Right renal pelvis (tissue), 4 donors: ENCODE results near the gene ORAI2. TPM values are rescaled to one million over a fixed set of nuclear protein-coding genes. Genes with fewer than 3 reads are reported as not detected.
A peak's percentile ranks its signal among the peaks of the same experiment; 100 is the strongest.
"Not testable (repeated sequence)": the region's sequence is repeated elsewhere in the genome, so short reads cannot be mapped to it uniquely, and the experiment has no call there.

Experiments
- DNase-seq, 4 donors: peaks; one replicate each; pipeline ENCODE4 v3.0.0-alpha.2; 2013; ENCODE audit warnings: low read depth in 4 of 4, low spot score in 3 of 4, missing footprints in 1 of 4
- polyA plus RNA-seq, 4 donors: library from polyadenylated mRNA; unstranded; fragments of 120-200 nt; gene quantifications; one replicate each; pipeline ENCODE4 v1.2.1, GENCODE V29; 2013; ENCODE audit not compliant: insufficient read length in 4 of 4

ORAI2 gene
- polyA plus RNA-seq, 4 donors: 19.6 to 29.8 (median 21.4) TPM

DNA sequence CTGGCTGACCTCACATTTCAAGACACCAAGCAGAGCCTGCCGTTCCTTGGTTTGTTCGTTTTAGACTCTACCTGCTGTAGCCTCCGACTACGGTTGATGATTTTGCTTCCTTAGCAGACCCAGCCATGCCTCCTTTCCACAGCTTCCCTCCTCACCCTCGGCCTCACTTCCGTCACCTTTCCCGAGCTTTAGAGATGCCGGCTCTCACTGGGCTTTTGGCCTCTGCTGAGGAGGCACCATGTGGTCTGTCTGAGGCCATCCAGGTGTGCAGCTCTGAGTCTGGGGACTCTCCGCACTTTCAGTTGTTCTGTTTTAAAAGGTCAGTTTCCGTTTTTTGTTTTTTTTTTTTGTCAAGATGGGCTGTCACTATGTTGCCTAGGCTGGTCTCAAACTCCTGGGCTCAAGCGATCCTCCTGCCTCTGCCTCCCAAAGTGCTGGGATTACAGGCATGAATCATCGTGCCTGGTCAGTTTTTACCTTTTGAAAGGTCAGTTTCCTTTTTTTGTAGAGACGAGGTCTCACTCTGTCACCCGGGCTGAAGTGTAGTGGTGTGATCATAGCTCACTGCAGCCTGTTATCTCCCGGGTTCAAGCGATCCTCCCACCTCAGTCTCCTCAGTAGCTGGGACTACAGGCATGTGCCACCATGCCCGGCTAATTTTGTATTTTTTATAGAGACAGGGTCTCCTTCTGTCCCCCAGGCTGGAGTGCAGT, 11.7 kb downstream of the ORAI2 start:
- no peak for DNase-seq

DNA sequence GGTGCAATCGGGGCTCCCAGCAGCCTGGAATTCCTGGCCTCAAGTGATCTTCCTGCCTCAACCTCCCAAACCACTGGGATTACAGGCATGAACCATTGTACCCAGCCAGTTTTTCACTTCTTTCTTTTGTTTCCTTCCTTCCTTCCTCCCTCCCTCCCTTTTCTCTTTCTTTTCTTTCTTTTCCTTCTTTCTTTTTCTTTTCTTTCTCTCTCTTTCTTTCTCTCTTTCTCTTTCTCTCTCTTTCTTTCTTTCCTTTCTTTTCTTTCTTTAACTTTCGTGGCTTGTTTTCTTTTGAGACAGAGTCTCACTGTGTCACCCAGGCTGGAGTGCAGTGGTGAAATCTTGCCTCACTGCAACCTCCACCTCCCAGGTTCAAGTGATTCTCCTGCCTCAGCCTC, 12.3 kb downstream of the ORAI2 start:
- no peak for DNase-seq

- no peak for DNase-seq
Measured at GRCh38 chr7:102446387-102447156, 13.2 kb downstream of the ORAI2 start.

DNA sequence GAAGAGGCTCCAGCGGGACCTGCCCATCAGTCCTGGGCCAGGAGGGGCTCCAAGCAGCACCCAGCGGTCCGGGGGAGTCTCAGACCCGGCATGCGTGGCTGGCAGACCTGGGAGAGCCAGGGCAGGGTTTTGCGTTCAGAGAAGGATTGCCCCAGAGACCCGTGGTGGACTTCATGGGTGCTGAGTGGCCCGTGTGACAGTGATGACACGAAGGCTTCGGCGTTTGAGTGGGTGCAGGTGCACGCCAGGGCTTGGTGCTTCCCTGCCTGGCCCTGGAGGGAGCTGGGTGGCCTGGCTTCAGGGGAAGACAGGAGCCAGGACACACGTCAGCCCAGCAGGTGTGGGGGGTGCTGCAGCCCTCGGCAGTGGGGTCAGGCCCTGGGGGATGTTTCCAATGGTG, 13.9 kb downstream of the ORAI2 start:
- DNase-seq: no peak

- DNase-seq: no peak
Measured at GRCh38 chr7:102449136-102449535, 15.8 kb downstream of the ORAI2 start.

DNA sequence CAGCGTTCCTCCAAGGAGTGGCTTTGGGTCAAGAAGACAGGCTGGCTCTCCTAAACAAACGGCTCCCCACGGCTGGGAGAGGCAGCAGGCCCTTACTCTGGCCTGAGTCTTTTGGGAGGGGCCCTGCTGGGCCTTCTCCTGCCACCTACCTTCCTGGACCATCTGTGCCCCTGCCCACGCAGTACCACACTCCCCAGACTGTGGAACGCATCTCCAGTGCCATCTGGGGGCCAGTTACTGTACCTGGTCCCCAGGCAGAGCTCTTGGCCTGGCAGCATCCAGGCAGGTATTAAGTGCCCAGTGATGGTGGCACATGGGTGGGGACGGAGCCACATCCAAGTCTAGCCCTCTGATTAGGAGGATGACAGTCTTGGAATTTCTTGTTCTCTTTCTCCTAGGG, 16.9 kb downstream of the ORAI2 start:
- no peak for DNase-seq

DNA sequence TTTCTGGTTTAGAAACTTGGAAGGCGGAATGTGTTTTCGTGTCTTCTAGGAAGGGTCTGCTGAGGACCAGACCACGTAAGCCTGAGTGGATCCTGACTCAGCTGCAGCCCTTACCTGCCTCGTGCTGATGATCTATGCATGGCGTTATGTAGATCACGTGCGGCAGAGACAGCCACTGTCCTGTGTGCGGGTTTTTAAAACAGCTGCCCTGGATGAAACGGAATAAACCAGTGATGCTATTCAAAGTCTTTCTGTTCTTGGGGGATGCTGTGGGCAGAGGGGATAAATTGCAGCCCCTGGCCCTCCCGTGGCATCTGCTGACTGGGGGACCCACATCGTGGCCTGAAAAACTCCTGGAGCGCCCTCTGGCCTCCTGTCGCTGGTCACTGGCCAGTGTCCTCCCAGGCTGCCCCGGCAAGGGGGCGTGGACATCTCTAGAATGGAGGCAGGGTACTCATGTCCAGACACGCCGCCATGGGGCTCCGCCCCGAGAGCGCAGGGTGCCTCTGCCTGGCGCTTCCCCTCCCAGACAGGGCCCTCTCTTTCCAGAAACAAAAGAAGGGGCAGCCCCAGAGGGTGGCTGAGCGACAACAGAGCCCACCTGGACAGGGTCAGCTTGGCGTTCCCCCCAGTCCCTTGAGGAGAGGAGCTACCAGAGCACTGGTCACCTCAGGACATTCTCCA, 18.1 kb downstream of the ORAI2 start:
- no peak for DNase-seq

DNA sequence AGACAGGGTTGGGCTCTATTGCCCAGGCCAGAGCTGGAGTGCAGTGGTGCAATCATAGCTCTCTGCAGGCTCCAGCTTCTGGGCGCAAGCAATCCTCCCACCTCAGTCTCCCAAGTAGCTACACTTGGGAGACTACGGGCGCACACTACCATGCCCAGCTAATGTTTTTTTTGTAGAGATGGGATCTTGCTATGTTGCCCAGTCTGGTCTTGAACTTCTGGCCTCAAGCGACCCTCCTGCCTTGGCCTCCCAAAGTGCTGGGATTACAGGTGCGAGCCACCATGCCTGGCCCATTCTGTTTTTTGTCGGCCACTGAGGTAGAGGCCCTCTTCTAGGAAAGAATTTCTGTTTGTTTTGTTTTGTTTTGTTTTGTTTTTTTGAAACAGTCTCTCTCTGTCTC, 19.1 kb downstream of the ORAI2 start:
- no peak for DNase-seq

- no peak for DNase-seq
Measured at GRCh38 chr7:102453319-102453718, 19.9 kb downstream of the ORAI2 start.

DNA sequence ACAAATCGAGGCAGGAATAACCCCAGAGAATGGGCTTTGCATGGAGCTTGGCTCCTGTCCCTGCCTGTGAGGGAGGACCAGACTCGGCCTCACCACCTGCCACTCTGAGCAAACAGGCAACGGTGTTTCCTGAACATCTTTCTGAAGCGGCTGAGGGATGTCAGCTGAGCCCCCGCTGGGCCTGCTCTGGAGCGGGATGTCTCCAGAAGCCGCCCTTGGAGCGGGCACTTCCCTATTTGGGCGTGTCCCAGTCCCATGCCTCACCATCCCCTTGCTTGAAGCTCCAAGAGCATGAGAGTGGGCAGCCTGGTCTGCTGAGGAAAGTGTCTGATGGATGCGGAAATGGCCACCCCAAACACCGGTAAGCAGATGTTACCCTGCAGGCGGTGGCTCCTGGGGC, 21.1 kb downstream of the ORAI2 start:
- DNase-seq: no peak

GRCh38 chr7:102454932-102455331, 21.6 kb downstream of the ORAI2 start:
- DNase-seq: not testable (repeated sequence)

DNA sequence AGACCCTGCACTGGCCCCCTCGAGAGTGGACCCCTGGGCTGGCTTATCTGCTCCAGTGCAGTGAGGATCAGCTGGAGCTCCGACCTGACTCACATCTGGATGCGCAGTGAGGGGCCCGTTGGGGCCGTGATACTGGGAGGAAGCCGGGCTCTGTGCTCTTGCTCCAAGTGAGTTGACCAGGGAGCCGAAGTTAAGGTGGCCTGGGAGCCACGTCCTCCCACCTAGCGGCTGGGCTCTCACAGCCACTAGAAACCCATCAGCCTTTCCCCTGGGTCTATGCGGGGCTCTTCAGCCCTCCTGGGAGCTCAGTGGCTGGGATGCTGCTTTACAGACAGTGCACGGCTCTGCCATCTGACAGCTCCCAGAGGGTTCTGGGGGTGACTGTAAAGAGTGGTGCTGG, 22.2 kb downstream of the ORAI2 start:
- DNase-seq: no peak

DNA sequence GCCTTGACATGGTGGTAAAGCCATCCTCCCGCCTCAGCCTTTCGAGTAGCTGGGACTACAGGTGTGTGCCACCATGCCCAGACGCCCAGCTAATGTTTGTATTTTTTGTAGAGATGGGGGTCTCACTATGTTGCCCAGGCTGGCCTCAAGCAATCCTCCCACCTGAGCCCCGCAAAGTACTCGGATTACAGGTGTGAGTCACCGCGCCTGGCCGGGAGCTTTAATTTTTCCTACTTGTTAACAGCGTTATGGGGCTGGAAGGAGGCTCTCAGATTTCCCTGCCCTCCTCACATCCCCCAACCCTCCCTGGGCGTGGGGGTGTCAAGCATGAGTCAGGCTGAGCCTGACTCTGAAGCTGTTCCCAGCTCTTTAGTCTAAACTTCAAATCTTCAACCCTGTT, 23.0 kb downstream of the ORAI2 start:
- no peak for DNase-seq

GRCh38 chr7:102457352-102457924, 24.1 kb downstream of the ORAI2 start:
- DNase-seq: no peak

GRCh38 chr7:102459221-102459844, 26.0 kb downstream of the ORAI2 start:
- DNase-seq: no peak

DNA sequence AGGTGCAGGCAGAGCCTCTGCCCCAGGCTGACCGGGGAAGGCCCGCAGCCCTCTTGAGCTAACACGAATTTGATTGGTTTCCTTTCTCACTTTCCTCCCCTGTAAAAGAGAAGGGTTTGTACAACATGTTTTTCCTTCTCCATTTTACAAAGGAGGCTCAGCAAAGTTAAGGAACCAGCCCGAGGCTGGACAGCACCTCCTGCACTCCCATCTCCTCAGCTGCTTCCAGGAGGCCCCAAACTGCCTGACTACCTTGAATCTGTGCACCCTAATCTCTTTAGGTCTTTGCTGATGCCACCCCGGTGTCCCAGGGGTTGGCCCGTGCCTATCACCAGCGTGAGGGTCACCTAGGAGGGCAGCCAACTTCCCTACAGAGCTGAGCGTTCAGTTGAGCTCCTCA, 27.1 kb downstream of the ORAI2 start:
- no peak for DNase-seq

DNA sequence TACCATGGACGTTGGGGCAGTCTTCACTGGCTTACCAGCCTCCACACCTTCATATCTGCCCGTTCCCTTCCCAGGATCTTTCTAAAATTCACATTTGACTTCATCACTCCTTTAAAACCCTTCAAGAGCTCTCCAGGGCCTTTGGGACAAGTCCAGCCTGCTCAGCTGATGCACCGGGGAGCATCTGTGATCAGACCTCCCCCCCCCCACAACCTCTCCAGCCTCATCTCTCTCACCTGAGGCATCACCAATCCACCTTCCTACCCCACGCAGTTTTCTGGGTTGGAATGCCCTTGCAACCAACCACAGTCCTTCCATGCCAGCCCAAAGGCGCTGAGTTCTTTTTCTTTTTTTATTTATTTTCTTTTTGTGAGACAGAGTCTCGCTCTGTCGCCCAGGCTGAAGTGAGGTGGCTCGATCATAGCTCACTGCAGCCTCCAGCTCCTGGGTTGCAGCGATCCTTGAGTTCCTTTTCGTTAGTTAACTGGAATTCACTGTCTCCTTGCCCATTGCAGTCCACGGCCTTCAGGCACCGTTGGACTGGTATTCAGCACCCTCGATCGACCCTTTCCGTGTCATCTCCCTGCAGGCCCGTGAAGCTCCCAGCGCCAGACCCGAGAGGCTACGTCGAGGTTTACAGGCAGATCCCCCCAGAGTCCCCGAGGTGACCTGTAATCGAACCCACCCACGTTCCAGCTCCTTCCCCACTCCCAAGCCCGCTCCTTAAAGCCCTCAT, 30.6 kb downstream of the ORAI2 start:
- no peak for DNase-seq

GRCh38 chr7:102464577-102465280, 31.4 kb downstream of the ORAI2 start, which contains the start of the genes ALKBH4 and LRWD1:
Gene ALKBH4, minus strand, starts transcription at chr7:102464863. Its CDS starts 27 bp downstream, at chr7:102464836.
Gene LRWD1, plus strand, starts transcription at chr7:102464984. Its CDS starts 97 bp downstream, at chr7:102465081.
- peak; percentile 74 to 87 (median 78) for DNase-seq

DNA sequence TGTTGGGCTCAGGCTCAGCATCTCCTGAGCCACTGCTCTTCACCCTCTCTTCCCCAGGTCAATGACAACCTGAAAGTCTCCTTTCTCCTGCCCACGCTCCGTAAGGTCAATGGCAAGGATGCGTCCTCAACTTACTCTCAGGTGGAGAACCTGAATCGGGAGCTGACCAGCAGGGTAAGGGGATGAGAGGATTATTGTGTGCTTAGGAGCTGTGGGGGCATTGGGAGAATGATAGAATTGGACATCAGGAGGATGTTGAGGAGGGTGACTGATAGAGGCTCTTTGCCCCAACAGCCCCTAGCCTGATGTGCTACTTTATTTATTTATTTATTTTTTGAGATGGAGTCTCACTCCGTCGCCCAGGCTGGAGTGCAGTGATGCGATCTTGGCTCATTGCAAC, 32.7 kb downstream of the ORAI2 start:
- no peak for DNase-seq
